GM18498 (cell line): ENCODE data around the gene KMO.

Experiments used
- ATAC-seq: cut with Tn5 transposase; IDR thresholded peaks from one replicate; pipeline ENCODE4 v1.9.1; 2021; ENCODE audit warnings: mild to moderate bottlenecking, moderate library complexity; ENCODE audit not compliant: unreplicated experiment

KMO gene

DNA sequence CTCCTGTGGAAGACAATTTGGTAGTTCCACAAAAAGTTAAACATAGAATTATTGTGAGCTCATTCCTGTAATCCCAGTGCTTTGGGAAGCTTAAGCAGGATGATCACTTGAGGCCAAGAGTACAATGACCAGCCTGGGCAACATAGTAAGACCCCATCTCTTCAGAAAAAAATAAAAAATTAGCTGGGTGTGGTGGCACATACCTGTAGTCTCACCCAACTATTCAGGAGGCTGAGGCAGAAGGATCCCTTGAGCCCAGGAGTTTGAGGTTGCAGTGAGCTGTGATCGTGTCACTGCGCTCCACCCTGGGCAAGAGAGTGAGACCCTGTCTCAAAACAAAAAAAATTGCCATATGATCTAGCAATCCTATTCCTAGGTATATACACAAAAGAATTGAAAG is 112.1 kb downstream of the KMO start:
- no peak for ATAC-seq

DNA sequence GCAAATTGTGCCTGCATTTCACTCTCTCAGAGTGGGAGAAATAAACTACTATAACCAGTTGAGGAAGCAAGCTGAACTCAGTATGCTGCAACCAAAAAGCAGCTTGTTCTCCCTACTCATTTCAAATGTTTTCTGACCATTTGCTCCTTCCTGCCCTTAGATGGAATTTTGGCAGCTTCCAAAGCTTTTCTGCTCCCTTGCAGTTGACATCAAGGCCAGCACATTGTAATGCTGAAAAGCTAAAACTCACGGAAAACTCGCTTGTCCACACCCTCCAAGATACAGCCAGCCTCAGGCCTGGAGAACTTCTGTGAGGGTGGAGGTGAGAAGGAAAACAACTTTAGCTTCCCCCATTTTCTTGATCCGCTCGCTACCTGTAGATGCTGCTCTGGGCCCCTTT is 113.0 kb downstream of the KMO start:
- ATAC-seq: no peak
